T-helper 17 cell (primary cell): ENCODE measurements around the gene OR10S1. TPM values are rescaled to one million over a fixed set of nuclear protein-coding genes. Genes with fewer than 3 reads are reported as not detected.
A peak's percentile ranks its signal among the peaks of the same experiment; 100 is the strongest.
"Not testable (repeated sequence)": the region's sequence is repeated elsewhere in the genome, so short reads cannot be mapped to it uniquely, and the experiment has no call there.

Experiments
- ATAC-seq: fragments of 150-1000 bp; cut with Tn5 transposase; 2 replicates; pipeline ENCODE4 v1.10.0; 2021; ENCODE audit warnings: mild to moderate bottlenecking, moderate library complexity
- DNase-seq, 3 donors: peaks; one replicate each; pipeline versions ENCODE4 v3.0.0 to v3.0.0-alpha.2; 2020 to 2021
- H3K9me3 ChIP-seq: one replicate; pipeline ENCODE4 v1.7.0; 2013; ENCODE audit warnings: low read length, mild to moderate bottlenecking; ENCODE audit not compliant: control insufficient read depth, poor library complexity, severe bottlenecking
- H3K27ac Mint-ChIP-seq: one replicate; pipeline ENCODE4 v1.8.0; 2022; ENCODE audit warnings: mild to moderate bottlenecking, moderate library complexity, mixed read lengths
- H3K27me3 Mint-ChIP-seq: one replicate; pipeline ENCODE4 v1.8.0; 2022; ENCODE audit warnings: mixed read lengths
- H3K36me3 Mint-ChIP-seq: one replicate; pipeline ENCODE4 v1.8.0; 2022; ENCODE audit warnings: low read depth, mixed read lengths
- H3K4me1 Mint-ChIP-seq: one replicate; pipeline ENCODE4 v1.8.0; 2022; ENCODE audit warnings: mild to moderate bottlenecking, mixed read lengths
- H3K4me3 Mint-ChIP-seq: one replicate; pipeline ENCODE4 v1.8.0; 2022; ENCODE audit warnings: mild to moderate bottlenecking, moderate library complexity, mixed read lengths
- total RNA-seq, 4 donors: library from RNA in 2 of 4; stranded (reverse) in 2 of 4; gene quantifications; one replicate each; pipeline ENCODE4 v1.2.3 and lab custom pipeline; 2022 to 2026

The OR10S1 gene, protein sequence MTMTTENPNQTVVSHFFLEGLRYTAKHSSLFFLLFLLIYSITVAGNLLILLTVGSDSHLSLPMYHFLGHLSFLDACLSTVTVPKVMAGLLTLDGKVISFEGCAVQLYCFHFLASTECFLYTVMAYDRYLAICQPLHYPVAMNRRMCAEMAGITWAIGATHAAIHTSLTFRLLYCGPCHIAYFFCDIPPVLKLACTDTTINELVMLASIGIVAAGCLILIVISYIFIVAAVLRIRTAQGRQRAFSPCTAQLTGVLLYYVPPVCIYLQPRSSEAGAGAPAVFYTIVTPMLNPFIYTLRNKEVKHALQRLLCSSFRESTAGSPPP
- total RNA-seq (not detected), total RNA-seq (lab: John Stamatoyannopoulos, UW) (0 reads per million in 2 donors)

DNA sequence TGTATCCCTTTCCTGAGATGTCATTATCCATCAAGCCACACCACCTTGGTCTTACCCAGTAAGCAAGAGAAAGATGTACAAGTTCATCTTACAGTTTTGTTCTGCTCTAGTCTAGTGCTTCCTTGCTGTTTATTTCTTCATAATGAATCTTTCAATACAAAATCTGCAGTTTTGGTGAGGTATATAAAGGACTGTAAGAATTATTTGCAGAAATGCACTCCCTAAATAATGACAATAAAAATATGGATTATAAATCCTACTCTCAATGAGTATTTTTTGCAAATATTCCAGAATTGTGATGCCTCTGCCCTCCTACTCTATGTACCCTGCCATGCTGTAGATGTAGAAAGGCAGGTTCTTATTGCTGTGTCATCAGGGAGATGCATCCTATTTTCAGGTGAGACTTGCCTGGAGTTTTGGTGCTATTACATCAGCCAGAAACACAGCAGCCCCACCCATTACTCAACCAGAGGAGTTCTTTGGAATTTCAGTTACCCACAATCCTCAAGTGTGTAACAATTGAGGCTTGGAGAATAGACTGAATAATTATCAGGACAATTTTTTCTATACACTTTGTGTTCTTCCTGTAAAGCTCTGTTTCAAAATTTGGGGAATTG, at the start of gene OR10S1:
Gene OR10S1, minus strand, starts transcription at position 51 of the 617 bp plus-strand sequence. CDS start 117 bp downstream, outside the sequence.
- H3K27ac Mint-ChIP-seq, result no peak within 1 kb of the TSS

GRCh38 chr11:124026498-124026897, 48.9 kb upstream of the OR10S1 start, which contains the start of gene OR10G8:
OR10G8 (plus strand) TSS chr11:124026798; CDS start chr11:124029623, 2,825 bp downstream.
- no peaks in the 10 kb centered on the region for H3K4me1 Mint-ChIP-seq

More for the DNA sequence above, at the start of gene OR10S1:
- no peaks in the 10 kb centered on the region for H3K9me3 ChIP-seq
- Mint-ChIP-seq H3K4me3 (no peak within 1 kb of the TSS), H3K27me3 (no peaks in the 10 kb centered on the region), H3K4me1 (no peaks in the 10 kb centered on the region), H3K36me3 (no peaks in the 10 kb centered on the region)
- DNase-seq (no peak), ATAC-seq (no peak)

DNA sequence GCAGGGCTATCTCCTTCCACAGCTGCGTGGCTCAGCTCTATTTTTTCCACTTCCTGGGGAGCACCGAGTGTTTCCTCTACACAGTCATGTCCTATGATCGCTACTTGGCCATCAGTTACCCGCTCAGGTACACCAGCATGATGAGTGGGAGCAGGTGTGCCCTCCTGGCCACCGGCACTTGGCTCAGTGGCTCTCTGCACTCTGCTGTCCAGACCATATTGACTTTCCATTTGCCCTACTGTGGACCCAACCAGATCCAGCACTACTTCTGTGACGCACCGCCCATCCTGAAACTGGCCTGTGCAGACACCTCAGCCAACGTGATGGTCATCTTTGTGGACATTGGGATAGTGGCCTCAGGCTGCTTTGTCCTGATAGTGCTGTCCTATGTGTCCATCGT, 38.3 kb upstream of the OR10S1 start:
- H3K4me3 Mint-ChIP-seq, H3K27me3 Mint-ChIP-seq, H3K9me3 ChIP-seq, DNase-seq, H3K27ac Mint-ChIP-seq, ATAC-seq, H3K4me1 Mint-ChIP-seq, H3K36me3 Mint-ChIP-seq: not testable (repeated sequence)

More at GRCh38 chr11:124026498-124026897, 48.9 kb upstream of the OR10S1 start, which contains the start of gene OR10G8:
- Mint-ChIP-seq H3K36me3 (no peaks in the 10 kb centered on the region), H3K4me3 (no peak within 1 kb of the TSS), H3K27ac (no peak within 1 kb of the TSS), H3K27me3 (peaks cover 9% of the 10 kb centered on the region)
- ATAC-seq (no peak), DNase-seq (no peak)
- no peaks in the 10 kb centered on the region for H3K9me3 ChIP-seq

DNA sequence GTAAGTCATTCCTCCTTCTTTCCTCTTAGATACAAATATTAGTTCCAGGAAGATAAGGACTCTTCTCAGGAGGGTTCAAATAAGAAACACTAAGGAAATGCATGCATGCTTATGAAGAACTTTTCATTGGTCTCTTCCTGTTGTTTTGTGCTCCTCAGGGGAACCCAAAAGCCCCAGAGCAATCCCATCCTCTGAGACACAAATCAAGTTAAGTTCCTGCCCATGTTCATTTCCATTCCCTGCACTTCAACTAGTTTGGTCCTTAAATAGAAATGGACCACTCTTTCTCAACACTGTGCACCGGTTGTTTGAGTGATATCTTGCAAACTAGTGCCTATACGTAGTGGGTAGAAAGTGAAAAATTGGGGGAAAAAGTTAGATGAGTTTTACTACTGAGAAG, 35.1 kb upstream of the OR10S1 start, which contains the start of gene OR10G4:
Gene OR10G4, plus strand, starts transcription at position 301 of the 400 bp plus-strand sequence. CDS start 2,578 bp downstream, outside the sequence.
- Mint-ChIP-seq H3K4me1 (no peaks in the 10 kb centered on the region), H3K27ac (no peak within 1 kb of the TSS), H3K4me3 (no peak within 1 kb of the TSS), H3K36me3 (no peaks in the 10 kb centered on the region), H3K27me3 (peaks cover 15% of the 10 kb centered on the region)
- no peaks in the 10 kb centered on the region for H3K9me3 ChIP-seq
- DNase-seq, result no peak
- no peak for ATAC-seq

GRCh38 chr11:123995119-123995518, 17.5 kb upstream of the OR10S1 start, which contains the start of gene OR10G6:
OR10G6 (minus strand) TSS chr11:123995161; CDS start chr11:123995161, 0 bp downstream.
- no peak within 1 kb of the TSS for H3K4me3 Mint-ChIP-seq

GRCh38 chr11:123979311-123979710, 1.7 kb upstream of the OR10S1 start:
- Mint-ChIP-seq H3K4me3 (no peak overlapping the region), H3K4me1 (no peaks in the 10 kb centered on the region), H3K27me3 (no peaks in the 10 kb centered on the region), H3K36me3 (no peaks in the 10 kb centered on the region), H3K27ac (no peak overlapping the region)
- H3K9me3 ChIP-seq, result no peaks in the 10 kb centered on the region
- DNase-seq, result no peak
- no peak for ATAC-seq

More at GRCh38 chr11:123995119-123995518, 17.5 kb upstream of the OR10S1 start, which contains the start of gene OR10G6:
- ATAC-seq, result no peak
- no peak for DNase-seq
- Mint-ChIP-seq H3K27ac (no peak within 1 kb of the TSS), H3K27me3 (peaks cover 5% of the 10 kb centered on the region), H3K36me3 (no peaks in the 10 kb centered on the region), H3K4me1 (no peaks in the 10 kb centered on the region)
- no peaks in the 10 kb centered on the region for H3K9me3 ChIP-seq

GRCh38 chr11:123976770-123977560, 616 bp downstream of the OR10S1 start:
- ATAC-seq (no peak), DNase-seq (no peak)
- H3K4me1 Mint-ChIP-seq, result no peaks in the 10 kb centered on the region

DNA sequence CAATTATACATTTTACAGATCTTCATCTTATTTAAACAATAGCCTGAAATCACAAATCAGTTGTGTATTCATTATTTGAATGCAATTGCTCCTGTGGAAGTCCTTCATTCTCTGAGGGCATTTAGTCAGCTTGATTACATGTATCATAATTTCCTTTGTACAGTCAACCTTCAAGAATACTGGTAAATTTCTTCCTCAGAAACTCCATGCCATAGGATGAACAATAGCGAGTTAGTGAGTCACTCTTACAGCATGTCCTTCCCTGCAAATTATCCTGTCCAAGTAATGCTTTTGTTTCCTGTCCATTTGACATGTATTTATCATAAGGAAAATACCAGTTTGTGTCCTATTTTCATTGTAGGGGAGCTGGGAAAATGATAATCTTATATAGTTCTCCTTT, 3.8 kb downstream of the OR10S1 start:
- H3K4me1 Mint-ChIP-seq, result no peaks in the 10 kb centered on the region
- no peak overlapping the region for H3K4me3 Mint-ChIP-seq
- H3K27ac Mint-ChIP-seq, result no peak overlapping the region
- no peaks in the 10 kb centered on the region for H3K36me3 Mint-ChIP-seq
- DNase-seq (no peak), ATAC-seq (no peak)
- H3K27me3 Mint-ChIP-seq, result no peaks in the 10 kb centered on the region
- no peaks in the 10 kb centered on the region for H3K9me3 ChIP-seq

More at GRCh38 chr11:123976770-123977560, 616 bp downstream of the OR10S1 start:
- Mint-ChIP-seq H3K27me3 (no peaks in the 10 kb centered on the region), H3K27ac (no peak overlapping the region), H3K4me3 (no peak overlapping the region), H3K36me3 (no peaks in the 10 kb centered on the region)
- H3K9me3 ChIP-seq, result no peaks in the 10 kb centered on the region

DNA sequence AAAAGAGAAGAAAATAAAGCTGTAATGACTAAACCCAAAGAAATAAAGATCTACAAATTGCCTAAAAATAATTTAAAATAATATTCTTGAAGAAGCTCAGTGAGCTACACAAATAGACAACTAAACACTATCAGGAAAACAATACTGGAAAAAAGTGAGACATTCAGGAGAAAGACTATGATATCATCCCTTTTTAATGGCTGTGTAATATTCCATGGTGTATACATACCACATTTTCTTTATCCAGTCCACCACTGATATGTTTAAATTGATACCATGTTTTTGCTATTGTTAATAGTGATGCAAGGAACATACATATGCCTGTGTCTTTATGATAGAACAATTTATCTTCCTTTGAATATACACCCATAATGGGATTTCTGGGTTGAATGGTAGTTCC, 20.8 kb downstream of the OR10S1 start:
- H3K4me1 Mint-ChIP-seq, result no peaks in the 10 kb centered on the region
- no peaks in the 10 kb centered on the region for H3K27me3 Mint-ChIP-seq
- H3K36me3 Mint-ChIP-seq, result no peaks in the 10 kb centered on the region
- DNase-seq (no peak), ATAC-seq (no peak)
- H3K27ac Mint-ChIP-seq, result no peak overlapping the region
- H3K9me3 ChIP-seq, result no peaks in the 10 kb centered on the region
- no peak overlapping the region for H3K4me3 Mint-ChIP-seq

- H3K27ac Mint-ChIP-seq, result no peak overlapping the region
- peaks cover 21% of the 10 kb centered on the region for H3K27me3 Mint-ChIP-seq
- no peak overlapping the region for H3K4me3 Mint-ChIP-seq
- H3K36me3 Mint-ChIP-seq, result no peaks in the 10 kb centered on the region
- H3K4me1 Mint-ChIP-seq, result no peaks in the 10 kb centered on the region
- no peak for ATAC-seq
- DNase-seq, result no peak
- H3K9me3 ChIP-seq, result no peaks in the 10 kb centered on the region
Measured at GRCh38 chr11:123945132-123945531, 32.4 kb downstream of the OR10S1 start.

DNA sequence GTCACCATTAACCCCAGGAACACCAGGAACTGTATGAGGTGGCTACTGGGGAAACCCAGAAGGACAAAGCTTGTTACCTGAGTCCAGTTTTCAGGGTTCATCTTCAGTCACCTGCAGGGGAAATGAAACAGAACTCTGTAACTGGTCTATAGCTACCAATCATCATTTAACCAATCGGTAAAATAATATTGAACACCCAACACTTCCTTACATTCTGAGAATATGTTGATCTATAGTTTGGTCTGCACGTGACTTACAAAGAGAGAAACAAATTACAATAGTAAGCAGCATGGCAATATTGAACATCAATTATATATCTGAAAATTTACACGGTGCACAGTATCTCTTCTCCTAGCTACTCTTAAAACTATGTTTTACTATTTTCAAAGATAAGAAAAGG, 33.8 kb downstream of the OR10S1 start, which contains the start of gene OR6T1:
Gene OR6T1, minus strand, starts transcription at position 101 of the 400 bp plus-strand sequence. Its CDS starts 0 bp downstream, at position 101.
- Mint-ChIP-seq H3K4me1 (no peaks in the 10 kb centered on the region), H3K27ac (no peak within 1 kb of the TSS), H3K4me3 (peak within 1 kb of the TSS; percentile 10), H3K36me3 (no peaks in the 10 kb centered on the region), H3K27me3 (peaks cover 21% of the 10 kb centered on the region)
- no peaks in the 10 kb centered on the region for H3K9me3 ChIP-seq
- ATAC-seq (no peak), DNase-seq (no peak)

DNA sequence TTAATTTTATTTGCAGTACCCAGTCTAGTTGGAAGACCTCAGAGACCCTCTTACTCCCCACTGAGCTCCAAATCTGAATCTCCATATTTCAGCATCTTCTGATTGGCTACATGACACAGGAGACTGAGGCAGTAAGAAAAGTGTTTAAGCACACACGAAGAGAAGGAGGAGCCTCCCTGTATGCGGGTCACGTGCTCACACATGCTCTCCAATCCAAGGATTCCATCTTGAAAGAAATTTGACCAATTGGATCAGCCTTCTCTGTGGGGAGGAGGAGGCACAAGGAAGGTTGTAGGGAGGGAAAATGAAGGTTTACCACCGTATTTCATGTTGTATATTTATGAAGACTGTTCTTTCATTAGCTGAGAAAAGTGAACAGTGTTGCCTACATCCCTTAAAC, 35.2 kb downstream of the OR10S1 start:
- H3K27ac Mint-ChIP-seq, result no peak overlapping the region
- H3K4me1 Mint-ChIP-seq, result no peaks in the 10 kb centered on the region
- peaks cover 18% of the 10 kb centered on the region for H3K27me3 Mint-ChIP-seq
- no peaks in the 10 kb centered on the region for H3K36me3 Mint-ChIP-seq
- ATAC-seq, result no peak
- no peak overlapping the region for H3K4me3 Mint-ChIP-seq
- H3K9me3 ChIP-seq, result no peaks in the 10 kb centered on the region
- DNase-seq, result no peak

DNA sequence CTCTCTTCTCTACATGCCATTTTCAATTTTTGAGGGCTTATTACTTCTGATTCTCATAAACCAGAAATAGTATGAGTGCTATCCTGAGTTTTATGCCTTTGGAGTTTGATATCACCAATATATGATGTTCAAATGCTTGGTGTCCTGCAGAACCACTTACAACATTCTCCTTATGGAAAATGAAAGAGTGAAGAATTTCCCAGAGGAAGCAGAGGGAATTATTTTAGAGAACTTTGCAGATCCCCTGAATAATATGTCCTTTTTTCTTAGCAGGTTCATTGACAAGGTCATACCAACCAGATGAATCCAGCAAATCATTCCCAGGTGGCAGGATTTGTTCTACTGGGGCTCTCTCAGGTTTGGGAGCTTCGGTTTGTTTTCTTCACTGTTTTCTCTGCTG, 38.3 kb downstream of the OR10S1 start, which contains the start of gene OR4D5:
Gene OR4D5, plus strand, starts transcription at position 301 of the 400 bp plus-strand sequence. Its CDS starts 0 bp downstream, at position 301.
- H3K27ac Mint-ChIP-seq, result no peak within 1 kb of the TSS

More for the DNA sequence above, 38.3 kb downstream of the OR10S1 start, which contains the start of gene OR4D5:
- no peak within 1 kb of the TSS for H3K4me3 Mint-ChIP-seq
- no peak for DNase-seq
- no peaks in the 10 kb centered on the region for H3K9me3 ChIP-seq
- no peaks in the 10 kb centered on the region for H3K36me3 Mint-ChIP-seq
- ATAC-seq, result no peak
- H3K27me3 Mint-ChIP-seq, result no peaks in the 10 kb centered on the region
- no peaks in the 10 kb centered on the region for H3K4me1 Mint-ChIP-seq
